LNCAP (cell line): ENCODE results near the gene ACSL1.

Experiments used
- TF ChIP-seq, protein P1 (sequence below): fragments of 450-650 bp; IDR thresholded peaks from 2 replicates; pipeline ENCODE4 v1.5.1; 2017; ENCODE audit warnings: mild to moderate bottlenecking

Gene ACSL1

GRCh38 chr4:184825896-184826690 lies at the start of gene ACSL1:
Gene ACSL1, minus strand, starts transcription at chr4:184825968. Its CDS starts 22,454 bp downstream, at chr4:184803514.
- TF ChIP-seq, protein P1, sequence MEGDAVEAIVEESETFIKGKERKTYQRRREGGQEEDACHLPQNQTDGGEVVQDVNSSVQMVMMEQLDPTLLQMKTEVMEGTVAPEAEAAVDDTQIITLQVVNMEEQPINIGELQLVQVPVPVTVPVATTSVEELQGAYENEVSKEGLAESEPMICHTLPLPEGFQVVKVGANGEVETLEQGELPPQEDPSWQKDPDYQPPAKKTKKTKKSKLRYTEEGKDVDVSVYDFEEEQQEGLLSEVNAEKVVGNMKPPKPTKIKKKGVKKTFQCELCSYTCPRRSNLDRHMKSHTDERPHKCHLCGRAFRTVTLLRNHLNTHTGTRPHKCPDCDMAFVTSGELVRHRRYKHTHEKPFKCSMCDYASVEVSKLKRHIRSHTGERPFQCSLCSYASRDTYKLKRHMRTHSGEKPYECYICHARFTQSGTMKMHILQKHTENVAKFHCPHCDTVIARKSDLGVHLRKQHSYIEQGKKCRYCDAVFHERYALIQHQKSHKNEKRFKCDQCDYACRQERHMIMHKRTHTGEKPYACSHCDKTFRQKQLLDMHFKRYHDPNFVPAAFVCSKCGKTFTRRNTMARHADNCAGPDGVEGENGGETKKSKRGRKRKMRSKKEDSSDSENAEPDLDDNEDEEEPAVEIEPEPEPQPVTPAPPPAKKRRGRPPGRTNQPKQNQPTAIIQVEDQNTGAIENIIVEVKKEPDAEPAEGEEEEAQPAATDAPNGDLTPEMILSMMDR = no peak

- TF ChIP-seq, protein P1 = no peak
These were observed 47.3 kb upstream of the ACSL1 start for GRCh38 chr4:184873054-184873453.

DNA sequence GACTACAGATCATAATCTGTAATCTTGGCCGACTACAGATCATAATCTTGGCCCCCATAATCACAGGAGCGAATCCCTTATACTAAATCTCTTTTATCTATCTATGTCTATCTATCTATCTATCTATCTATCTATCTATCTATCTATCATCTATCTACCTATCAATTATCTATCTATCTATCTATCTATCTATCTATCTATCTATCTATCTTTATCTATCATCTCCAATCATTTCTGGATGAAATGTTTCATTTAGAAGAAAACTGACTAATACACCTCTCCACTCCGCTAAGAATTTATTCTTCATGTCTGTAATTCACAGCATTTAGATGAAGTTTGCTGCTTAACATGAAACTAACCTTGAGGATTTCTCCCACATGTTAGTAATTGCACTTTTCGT lies 45.0 kb upstream of the ACSL1 start:
- TF ChIP-seq, protein P1 = no peak

- TF ChIP-seq, protein P1 = no peak
These were observed 42.9 kb upstream of the ACSL1 start for GRCh38 chr4:184868623-184869022.

DNA sequence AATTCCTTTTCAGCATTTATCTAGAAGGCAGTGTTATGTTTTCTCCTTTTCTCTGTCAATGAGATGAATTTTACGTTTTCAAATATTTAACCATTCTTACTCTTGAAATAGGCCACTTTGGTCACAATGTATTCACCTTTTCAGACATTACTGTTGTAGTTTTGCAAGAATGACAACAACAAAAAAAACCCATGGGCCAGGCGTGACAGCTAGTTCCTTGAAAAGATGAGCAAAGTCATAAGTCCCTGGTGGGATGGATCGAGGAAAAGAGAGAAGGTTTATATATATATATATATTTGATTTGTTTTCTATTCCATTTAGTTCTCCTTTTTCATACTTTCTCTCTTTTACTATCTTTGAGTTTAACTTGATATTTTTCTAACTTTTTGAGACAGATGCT lies 38.1 kb upstream of the ACSL1 start:
- TF ChIP-seq, protein P1 = no peak

DNA sequence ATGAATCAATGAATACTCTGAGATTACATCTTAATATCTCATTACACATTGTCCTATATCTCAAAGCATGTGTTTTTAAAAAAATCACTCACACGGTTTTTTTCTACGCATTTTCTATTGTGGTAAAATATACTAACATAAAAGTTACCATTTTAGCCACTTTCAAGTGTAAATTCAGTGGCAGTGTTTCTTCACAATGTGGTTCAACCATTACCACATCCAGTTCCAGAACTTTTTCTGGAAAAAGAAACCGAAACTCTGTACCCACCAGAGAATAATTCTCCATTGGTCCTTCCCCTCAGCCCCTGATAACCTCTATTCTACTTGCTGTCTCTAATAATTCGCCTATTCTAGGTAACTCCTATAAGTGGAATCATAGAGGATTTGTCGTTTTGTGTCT lies 35.3 kb upstream of the ACSL1 start:
- TF ChIP-seq, protein P1 = no peak

DNA sequence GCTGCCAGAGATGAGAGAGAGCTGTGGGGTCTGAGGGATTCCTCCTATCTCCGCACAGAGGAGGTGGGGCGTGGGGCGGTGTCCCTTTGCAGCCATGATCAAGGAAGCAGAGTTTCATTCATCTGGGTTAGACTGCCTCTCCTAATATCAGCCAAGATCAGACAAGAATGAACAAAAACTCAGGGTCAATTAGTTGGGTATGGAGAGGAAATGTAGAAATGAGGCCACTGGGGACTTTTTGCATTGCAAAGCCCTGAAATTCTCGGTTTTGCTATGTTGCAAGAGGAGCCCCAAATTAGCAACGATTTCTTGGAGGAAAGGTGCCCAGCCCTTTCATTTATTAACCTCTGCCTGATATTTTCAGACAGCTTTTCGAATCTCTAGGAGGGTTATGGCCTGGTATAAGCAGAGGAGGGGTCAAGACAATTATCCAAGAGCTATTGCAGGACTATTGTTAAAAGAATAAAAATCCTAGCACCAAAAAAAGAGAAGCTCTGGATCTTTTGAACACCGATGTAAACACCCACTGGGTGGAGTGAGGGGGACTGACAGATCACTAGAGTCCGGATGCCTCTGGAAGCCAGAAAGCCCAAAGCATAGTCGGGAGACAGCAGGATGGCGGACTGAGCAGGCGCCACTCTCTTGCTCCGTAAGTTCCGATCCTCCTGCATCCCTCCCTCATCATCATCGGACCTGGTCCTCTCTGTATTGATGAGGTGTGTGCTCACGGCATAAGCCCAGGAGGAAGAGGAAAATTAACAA lies 34.4 kb upstream of the ACSL1 start:
- TF ChIP-seq, protein P1 = no peak
